D341Med (cell line): ENCODE results near the gene ELAVL2.

Experiments
- DNase-seq: peaks from one replicate; pipeline ENCODE4 v3.0.0; 2012; ENCODE audit warnings: low spot score

Gene ELAVL2

DNA sequence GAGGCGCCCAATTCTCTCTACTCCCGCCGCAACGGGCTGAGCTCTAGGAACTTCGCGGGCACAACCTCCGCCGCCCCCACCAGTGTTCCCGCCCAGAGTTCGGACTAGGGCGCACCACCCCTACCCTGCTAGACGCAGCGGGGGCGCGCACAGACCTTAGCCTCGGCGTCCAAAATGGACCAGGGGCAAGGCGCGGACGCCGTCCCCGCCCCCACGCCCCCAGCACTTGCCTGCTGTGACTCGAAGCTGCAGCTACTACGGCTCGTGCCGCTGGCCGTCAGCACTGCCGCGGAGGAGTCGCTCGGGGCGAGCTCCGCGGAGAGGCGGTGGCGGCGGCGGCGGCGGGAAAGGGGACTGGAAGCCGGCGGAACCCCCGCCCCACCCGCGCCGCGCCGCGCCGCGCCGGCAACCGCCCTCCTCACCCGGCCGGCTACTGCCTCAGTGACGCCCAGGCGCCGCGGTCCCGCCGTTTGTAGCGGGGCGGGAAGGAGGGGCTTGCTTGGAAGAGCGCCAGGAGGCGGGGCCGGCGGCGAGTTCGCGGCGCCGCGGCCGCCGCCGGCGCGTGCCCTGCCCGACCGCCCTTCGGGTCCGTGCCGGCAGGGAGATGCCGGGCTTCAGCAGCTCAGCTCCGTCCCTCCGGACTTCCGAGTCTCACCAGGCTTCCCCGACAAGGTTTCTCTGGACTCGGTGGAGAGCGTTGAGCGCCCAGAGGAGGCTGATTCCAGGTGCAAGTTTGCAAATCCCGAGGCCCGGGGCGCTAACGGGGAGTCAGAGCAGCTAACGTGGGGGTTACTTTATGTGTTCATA, 4.5 kb downstream of the ELAVL2 start:
- peak; percentile 81 for DNase-seq

DNA sequence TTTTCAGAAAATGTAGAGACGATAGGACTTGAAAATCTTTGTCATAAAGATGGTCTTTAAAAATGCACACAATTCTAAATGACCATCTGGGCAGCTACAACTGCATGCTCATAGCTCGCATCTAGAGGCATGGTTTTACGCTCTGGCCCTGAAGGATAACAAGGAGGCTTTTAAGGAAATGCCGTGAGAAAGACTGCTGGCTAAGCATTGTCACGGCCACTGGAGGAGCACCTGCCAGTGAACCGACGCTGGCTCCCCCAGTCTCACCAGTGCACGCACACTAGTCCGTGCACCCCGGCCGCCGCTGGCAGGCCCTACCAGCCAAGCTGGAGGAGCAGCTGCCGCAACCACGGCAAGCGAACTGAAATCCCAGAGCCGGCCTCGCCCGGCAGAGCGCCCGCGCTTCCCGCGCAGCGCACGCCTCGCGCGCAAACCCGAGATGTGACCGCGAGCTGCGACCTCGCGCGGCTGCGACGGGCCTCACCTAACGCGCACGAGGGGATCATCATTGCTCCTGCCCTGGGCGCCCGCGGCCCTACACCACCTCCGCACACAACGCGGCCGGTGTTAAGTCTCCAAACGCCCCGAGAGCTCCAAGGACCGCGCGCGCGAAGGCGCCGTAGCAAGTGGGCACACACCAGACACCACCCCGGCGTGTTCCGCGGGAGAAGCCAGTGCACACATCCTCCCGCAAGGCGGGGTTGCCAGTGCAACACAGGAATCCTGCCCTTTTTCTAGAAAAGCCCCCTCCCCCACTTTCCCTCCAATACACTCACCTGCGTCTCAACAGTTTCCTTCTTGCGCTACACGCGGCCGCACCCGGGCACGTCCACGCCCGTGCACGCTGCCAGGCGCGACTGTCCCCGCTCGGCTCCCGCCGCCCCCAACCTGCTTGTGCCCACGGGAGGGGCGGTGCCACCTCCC, 5.3 kb downstream of the ELAVL2 start:
- DNase-seq = peak; percentile 73

DNA sequence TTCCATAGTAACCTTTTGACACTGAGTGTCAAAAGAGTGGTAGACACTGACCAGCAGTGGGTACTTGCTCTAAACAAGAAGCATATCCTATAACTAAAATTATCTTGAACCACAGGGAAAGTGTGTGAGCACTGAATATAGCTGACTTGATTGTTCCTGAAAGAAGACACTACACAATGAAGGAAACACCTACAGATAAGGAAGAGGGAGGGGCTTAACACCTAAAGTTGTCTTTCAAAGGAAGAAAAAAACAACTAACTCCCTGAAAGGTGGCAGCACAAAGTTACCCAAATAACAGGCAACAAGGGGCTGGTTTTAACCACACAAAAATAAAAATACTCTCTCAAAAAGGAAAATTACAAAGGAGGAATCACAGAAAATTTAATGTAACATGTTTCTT, 6.6 kb downstream of the ELAVL2 start:
- no peak for DNase-seq

DNA sequence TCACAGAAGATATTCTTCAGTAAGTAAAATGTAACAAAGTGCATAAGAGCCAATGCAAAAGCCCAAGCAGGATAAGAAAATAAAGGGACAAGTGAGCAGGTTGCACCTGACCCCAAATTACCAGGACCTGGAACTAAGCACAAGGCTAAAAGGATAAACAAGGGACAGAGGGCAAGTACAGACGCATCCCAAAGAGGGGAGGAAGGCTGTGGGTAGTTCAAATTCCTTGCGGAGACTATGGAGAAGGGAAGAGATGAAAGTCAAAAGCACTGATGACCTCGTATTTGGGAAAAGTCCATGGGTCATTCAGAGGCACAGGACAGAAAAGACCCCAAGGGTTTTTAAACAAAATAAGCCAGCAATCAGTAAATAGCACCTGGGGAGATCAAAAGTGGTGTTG, 11.8 kb downstream of the ELAVL2 start:
- no peak for DNase-seq

DNA sequence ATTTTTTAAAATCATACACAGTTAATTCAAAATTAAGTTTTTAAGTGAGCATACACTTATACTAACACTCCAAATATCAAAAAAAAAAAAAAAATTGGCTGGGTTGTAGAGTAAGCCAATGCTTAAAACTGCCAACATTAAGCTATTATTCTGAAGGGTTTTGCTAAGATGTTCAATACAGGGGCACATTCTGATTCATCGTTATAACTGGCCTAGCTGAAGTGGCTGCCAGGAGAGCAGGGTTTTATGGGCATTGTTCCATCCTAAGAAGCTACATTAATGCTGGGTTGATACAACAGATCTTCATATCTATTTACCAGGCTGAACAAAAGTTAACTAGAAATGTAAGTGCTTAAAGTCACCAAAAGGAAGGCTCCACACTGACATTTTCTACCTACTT, 13.4 kb downstream of the ELAVL2 start:
- DNase-seq = no peak

DNA sequence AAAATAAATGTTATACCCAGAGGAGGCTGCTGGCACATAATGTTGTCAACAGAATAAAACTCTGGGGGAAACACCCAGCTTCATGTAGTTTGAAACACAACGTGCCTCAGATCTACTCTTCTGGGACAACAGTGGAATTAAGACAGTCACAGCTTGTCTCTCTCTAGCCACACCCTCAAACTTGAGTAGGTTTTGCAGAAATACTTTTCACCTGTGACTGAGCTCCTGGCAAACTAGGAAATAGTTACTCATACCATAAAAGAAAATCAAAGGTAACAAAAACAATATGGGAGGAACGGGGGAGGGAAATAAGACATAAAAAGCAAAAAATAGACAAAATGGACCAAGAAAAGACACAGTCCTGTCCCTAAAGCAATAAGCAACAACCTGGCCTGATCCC, 14.4 kb downstream of the ELAVL2 start:
- no peak for DNase-seq

DNA sequence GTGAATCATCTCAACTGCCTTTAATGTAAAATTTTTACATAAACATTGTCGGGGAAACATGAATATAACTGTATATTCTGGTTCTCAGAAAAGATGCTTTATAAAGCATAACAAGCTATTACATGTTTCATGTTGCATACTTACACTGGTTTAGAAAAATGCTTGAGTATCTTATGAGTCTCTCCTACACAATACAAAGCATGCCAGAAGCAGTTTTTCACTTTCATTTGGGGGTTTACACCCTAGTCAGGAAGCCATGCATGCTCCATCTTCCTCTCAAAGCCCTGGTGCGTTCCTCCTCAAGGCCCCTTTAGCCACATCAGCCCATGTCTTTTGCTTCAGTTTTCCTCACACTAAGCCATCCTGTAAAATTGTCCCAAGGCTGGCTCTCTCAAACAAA, 22.8 kb downstream of the ELAVL2 start:
- no peak for DNase-seq

DNA sequence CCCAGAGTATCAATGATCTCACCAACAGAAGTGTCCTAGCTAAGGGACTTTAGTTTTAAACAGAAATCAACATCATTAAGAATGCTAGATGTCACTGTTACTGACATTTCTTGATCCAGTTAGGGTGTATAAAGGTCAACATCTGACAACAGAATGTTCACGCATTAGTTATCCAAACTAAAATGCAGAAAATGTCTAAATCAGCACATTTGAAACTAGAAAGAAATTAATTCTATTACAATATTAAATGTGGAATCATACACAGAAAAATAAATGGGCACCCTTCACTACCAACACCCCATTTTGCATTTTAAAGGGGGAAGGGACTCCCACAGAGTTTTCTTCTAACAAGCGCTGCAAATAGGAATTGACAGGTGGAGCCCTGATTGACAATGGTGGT, 24.5 kb downstream of the ELAVL2 start:
- DNase-seq = no peak

DNA sequence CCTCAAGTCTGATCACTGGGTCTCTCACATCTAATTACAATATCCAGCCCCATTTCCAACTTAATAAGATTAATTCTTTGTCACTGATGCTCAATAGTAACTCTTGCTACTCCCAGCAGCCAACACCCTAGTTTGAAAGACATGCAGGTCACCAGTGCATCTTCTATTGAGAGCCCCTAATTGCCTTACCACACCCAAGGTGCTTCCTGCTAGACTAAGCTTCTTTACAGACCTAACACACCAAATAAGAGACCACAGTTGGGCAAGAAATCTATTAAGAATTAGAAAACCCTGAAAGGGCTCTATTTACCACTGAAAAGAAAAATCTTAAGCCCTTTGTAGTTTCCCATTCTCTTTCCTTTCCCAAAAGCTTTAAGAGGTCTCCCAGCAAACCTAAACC, 26.5 kb downstream of the ELAVL2 start:
- DNase-seq = no peak

DNA sequence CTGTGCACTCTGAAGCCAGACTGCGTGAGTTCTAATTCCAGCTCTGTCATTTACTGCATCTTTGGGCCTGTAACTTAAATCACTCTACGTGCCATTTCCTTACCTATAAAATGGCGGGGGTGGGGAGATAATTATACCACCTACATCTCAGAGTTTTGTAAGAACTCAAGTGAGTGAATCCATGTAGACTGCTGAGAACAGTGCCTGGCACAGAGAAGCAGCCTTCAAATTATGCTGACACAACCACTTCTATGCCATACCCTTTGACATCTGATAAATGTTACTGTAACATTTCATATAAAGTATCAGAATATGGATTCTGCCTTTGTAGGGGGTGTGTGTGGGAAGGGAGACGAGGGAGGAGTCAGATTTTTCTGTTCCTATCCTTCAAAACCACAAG, 27.7 kb downstream of the ELAVL2 start:
- no peak for DNase-seq

DNA sequence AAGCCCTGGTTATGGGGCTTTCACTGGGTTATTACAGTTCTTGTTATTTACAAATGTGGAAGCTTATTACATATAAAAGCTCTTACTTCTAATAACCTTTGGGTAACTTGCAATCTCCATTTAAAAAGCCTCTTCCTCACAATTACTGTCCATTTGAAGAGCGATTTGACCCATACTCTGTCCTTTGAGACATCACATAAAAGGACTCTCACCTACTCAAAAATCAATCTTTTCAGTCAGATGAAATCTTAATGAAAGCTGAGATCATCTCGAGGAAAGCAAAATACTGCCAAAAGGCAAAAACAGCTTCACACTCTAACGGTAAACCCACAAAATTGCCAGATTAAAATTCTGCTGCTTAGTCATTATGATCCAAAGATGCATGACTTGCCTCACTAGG, 29.8 kb downstream of the ELAVL2 start:
- DNase-seq = no peak

DNA sequence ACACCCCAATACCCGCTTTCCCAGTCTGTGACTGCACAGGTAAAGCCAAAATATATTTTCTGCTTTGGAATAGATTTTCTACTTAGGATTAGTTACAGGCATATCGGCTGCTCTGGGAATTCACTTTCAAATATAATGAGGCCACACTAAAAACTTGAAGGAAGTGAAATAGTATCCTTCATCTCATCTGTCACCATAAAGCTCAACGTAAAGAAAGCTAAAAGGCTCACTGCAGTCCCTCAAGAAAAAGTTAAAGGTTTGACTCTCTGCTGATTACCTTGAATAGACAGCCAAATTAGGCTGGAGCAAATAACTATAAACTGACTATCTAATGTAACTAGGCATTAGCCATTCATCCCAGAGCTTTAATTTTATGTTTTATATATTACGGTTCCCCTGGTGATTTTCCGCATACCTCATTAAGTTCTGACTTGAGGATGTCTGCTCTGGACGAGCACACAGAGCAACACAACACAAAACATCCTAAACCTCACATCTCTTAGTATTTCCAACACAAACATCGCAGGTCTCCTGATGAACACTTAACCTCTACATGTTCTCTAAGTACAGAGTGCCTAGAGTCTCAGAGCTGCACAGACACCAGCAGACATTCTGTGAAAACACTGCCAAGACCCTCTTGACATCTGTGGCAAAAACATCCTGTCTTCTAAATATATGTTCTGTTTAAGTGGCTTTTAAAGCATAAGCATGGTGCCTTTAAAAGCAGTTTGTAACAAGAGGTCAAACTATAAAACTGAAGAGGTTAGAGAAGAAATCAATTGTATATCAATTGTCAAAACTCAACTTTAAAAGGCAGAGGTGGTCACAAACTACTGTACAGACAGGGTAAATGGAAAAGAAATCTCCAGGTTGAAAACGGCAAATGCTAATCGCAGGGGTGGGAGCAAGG, 35.4 kb downstream of the ELAVL2 start:
- no peak for DNase-seq

DNA sequence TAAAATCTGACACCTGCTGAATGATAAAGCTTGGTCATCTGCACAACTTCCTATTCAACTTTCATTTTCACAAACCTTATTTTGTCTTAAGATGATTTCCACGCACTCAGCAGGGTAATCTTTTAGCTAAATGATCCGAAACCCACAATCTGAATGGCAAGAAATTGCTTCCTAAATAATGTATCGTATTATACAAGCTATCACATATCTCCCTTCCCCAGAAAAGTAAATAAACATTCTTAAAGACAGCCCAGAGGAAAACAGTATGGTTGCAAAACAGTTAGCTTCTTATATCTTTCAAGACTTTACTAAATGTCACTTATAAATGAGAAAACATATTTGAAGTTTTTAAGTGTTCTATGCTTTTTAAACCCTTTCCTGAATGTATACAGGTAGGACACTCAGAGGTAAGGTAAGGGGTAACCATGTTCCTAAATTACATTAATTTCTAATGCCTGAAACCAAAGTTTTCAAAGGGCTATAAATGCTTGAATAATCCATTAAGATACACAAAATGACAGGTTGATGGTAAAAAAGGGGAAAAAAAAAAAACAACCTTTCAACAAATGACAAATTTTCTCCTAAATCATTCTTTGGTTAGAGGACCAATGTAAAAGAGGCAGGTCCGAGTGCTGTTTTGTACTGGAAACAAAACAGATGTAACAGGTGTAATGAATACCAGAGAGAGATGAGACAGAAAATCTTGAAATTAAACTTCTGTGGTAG, 36.3 kb downstream of the ELAVL2 start:
- DNase-seq = no peak

DNA sequence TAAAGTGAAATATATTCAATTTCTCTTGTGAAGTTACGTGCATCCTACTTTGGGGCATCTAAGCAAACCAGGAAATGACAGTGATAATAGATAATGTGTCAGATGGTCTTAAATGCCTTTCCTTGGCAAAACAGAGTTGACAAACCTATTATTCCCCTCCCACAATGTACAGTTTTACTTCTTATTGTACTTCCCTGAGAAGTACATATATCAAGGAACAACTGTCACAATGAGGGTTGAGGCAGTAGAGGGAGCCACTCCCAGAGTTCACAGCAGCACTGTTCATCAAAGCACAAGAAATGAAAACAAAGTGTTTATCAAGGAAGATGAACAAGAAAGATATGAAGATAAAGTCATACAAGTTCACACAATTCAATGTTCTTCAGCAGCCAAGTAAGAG, 41.1 kb downstream of the ELAVL2 start:
- no peak for DNase-seq

DNA sequence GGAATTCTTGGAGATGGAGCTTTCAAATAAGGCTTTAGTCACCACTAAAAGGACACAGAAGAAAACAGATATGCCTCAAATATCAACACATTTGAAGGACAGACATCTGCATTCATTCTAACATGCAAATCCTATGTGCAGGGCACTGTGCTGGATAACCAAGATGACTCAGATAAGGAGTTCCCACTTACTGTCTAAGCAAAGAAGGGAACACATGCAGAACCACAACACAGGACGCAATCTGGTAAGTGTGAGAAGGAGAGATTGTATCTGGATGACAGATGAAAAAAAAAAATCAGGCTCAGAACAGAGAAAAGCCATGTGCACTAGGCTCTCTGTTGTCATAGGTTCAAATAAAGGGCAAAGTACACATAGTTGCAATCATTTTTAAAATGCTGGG, 42.5 kb downstream of the ELAVL2 start:
- no peak for DNase-seq

DNA sequence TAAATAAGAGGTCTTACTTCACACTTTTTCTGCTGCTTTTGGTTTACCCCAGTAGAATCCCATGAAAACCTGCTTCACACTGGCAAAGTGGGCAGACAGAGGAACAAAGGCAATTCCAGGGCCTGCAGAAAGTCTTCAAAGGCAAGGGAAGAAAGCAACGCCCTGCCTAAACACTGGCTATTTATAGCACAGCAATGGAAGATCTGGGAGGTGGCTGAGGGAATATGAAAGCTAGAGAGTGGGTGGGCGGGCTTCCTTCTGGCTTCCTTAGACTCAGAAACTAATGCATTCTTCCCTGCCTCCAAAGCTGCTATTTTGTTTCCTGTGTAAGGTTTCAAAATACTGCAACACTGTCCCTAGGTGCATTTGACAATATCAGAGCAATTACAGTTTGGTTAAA, 46.8 kb downstream of the ELAVL2 start:
- no peak for DNase-seq

DNA sequence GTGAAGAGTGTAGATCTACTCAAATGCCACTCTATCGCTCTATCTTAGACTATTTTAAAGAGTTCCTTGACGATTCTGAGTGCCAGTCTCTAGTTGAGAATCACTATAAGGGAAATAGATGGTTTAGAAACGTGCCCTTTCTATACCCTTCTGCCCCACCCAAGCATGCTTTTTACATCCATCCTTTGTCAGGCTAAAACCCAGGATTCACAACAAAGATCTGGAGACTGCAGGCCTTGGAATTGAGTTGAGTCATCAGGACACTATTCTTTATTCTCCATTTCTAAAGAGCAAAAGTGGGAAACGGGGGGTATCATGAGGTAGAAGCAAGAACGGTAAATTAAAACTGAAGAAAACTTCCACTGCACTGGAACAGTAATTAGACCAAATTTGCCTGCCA, 48.7 kb downstream of the ELAVL2 start:
- DNase-seq = no peak

DNA sequence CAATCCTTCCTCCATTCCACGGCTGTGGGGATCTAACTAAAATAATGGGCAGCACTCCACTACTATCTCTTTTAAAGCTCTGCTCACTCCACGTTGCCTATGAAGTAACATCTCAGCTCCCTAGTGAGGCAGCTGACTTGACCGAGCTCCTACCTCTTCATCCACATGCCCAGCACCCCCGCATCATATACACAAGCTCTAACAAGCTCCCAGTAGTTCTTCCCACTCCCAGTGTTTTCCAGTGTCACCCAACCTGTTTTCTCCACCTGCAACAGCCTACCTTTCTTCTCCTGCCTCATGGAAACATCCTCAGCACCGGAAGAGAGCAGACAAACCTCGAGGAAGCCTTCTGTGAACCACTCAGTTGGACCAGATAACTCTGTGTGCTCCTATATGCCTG, 50.5 kb downstream of the ELAVL2 start:
- no peak for DNase-seq

DNA sequence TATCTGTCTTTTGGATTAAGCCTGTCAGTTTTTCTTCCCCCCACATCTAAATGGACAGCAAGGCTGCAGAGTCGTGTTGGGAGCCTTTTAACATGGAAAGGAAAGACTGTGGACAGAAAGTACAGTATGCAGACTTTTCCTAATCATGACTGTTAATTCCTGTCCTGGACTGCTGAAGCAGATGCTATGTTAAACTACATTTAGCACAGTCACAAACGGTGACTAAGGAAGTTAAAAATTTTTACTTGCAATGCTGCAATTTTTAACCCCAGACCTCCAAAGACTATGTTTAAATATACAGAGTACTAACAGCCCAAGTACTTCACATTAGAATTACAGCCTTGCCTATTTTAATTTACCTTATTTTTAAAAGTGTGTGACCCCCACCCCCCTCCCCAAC, 51.8 kb downstream of the ELAVL2 start:
- DNase-seq = no peak

DNA sequence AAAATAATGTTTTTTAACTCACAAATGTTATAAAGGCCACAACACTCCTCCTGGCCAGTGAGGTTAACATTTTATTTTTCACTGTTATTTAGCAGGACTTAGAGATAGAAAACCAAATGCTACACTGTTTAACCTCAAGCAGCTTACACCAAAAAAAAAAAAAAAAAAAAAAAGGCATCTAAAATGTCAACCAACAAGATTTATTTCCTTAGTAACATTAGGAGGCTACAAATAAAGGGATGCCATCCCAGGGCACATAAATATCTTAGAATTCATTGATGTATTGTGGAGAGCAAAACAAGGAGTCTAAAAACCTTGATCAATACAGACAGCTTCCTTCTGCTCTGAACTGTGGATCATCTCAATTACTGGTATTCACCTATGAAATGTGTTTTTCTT, 53.7 kb downstream of the ELAVL2 start:
- no peak for DNase-seq

DNA sequence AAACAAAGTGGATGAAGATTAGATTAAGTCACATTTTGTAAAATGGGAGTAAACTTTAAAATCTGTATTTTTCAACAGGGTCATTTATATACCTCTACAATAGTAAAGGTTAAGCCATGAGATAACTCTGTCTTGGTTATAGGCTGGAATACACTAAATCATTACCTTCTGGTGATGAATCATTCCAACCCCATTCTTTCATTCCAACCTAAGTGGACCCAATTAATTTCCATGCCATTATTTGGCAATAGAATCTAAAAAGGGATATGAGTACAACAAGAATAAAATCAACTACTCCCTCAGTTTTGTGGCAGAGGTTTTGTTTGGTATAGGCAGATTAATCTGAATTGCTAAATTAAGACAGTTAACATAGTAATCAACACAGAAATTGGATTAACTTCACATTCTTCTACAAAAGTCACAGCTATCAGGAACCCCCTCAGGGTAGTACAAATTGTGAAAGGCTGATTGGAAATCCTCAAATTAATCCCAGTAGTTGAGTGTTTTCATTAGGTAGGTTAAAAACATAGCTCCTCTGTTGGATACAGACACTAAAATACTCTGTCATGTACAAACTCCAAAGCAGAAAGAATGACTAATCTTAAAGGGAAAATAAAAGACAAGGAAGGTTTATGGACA, 54.2 kb downstream of the ELAVL2 start:
- DNase-seq = no peak
